Cardiac muscle cell (in vitro differentiated cells and primary cell): ENCODE results near the gene MBTD1. TPM values are rescaled to one million over a fixed set of nuclear protein-coding genes. Genes with fewer than 3 reads are reported as not detected.
"Not testable (repeated sequence)": the region's sequence is repeated elsewhere in the genome, so short reads cannot be mapped to it uniquely, and the experiment has no call there.

Source experiments
- DNase-seq, 2 donors: peaks; one replicate each; pipeline versions ENCODE4 v3.0.0 to v3.0.0-alpha.2; 2010 to 2017; ENCODE audit warnings: low read depth in 1 of 2, low spot score in 1 of 2
- H3K27ac ChIP-seq: fragments of 200-600 bp; sonication (generic); 2 replicates; pipeline ENCODE4 v1.5.1; 2016
- H3K27me3 ChIP-seq: fragments of 200-600 bp; sonication (generic); 2 replicates; pipeline ENCODE4 v1.6.0; 2016; ENCODE audit warnings: control low read depth
- H3K36me3 ChIP-seq: fragments of 200-600 bp; sonication (generic); 2 replicates; pipeline ENCODE4 v1.5.1; 2016; ENCODE audit warnings: control low read depth
- H3K4me1 ChIP-seq: fragments of 200-600 bp; sonication (generic); 2 replicates; pipeline ENCODE4 v1.8.1; 2017; ENCODE audit warnings: low read depth, mild to moderate bottlenecking, mixed run types
- H3K4me3 ChIP-seq: fragments of 200-600 bp; sonication (generic); 2 replicates; pipeline ENCODE4 v1.5.1; 2016; ENCODE audit warnings: mild to moderate bottlenecking
- H3K9me3 ChIP-seq: fragments of 200-600 bp; sonication (generic); 2 replicates; pipeline ENCODE4 v1.5.1; 2017; ENCODE audit warnings: low read depth, mild to moderate bottlenecking, control low read depth
- CTCF ChIP-seq: IDR thresholded peaks from 2 replicates; pipeline ENCODE4 v1.5.1; 2012; ENCODE audit warnings: low read depth, mild to moderate bottlenecking, low read length
- polyA plus RNA-seq: library from polyadenylated mRNA; unstranded; fragments of >200 nt; fragmentation: Nextera tagmentation; extraction: Ambion mirVana; gene quantifications from 2 replicates; pipeline ENCODE4 v1.2.1, GENCODE V29; 2016
- total RNA-seq: library from RNA; depleted of rRNA; stranded (reverse); fragments of >200 nt; gene quantifications from 2 replicates; pipeline ENCODE4 v1.2.3, GENCODE V29; 2016

MBTD1 gene
- total and polyA plus RNA-seq, 2 experiments from 2014 or later = 5.9 to 25.7 TPM

GRCh38 chr17:51287412-51287811 is 27.6 kb upstream of the MBTD1 start:
- no peak for TF ChIP-seq CTCF
- H3K27me3 ChIP-seq = no peaks in the 10 kb centered on the region
- DNase-seq = no peak
- no peak overlapping the region for H3K4me3 ChIP-seq
- no peaks in the 10 kb centered on the region for H3K9me3 ChIP-seq
- H3K27ac ChIP-seq = no peak overlapping the region
- no peaks in the 10 kb centered on the region for H3K4me1 ChIP-seq
- peaks cover 63% of the 10 kb centered on the region for H3K36me3 ChIP-seq

- no peak overlapping the region for H3K27ac ChIP-seq
- no peaks in the 10 kb centered on the region for H3K4me1 ChIP-seq
- no peak overlapping the region for H3K4me3 ChIP-seq
- TF ChIP-seq CTCF = no peak
- H3K36me3 ChIP-seq = peaks cover 50% of the 10 kb centered on the region
- H3K9me3 ChIP-seq = no peaks in the 10 kb centered on the region
- DNase-seq = no peak
- H3K27me3 ChIP-seq = no peaks in the 10 kb centered on the region
These were observed 19.3 kb upstream of the MBTD1 start for GRCh38 chr17:51279183-51279582.

- TF ChIP-seq CTCF = no peak
- no peak overlapping the region for H3K4me3 ChIP-seq
- no peaks in the 10 kb centered on the region for H3K9me3 ChIP-seq
- peaks cover 51% of the 10 kb centered on the region for H3K36me3 ChIP-seq
- DNase-seq = peak in 1 of 2 donors; percentile 62
- H3K4me1 ChIP-seq = no peaks in the 10 kb centered on the region
- no peaks in the 10 kb centered on the region for H3K27me3 ChIP-seq
- no peak overlapping the region for H3K27ac ChIP-seq
These were observed 15.5 kb upstream of the MBTD1 start for GRCh38 chr17:51275381-51275780.

DNA sequence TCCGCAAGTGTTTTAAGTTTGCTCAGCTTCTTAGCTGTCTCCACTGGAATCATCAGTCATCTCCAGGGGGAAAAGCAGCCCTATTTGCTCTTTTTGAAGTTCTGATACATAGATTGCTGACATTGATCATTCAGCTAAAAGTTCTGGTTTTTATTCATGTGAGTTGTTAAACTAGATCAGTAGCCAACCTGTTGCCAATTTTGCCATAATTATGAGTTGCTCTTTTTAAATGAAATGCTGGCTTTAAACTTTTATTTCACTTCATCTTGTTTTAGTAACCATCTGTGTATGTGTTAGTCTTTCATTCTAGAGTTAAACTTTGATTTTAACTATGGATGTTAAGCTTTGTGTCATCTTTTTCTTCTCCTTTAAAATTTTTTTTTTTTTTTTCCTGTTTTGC is 13.0 kb upstream of the MBTD1 start:
- H3K9me3 ChIP-seq = no peaks in the 10 kb centered on the region
- H3K27ac ChIP-seq = no peak overlapping the region
- TF ChIP-seq CTCF = no peak
- H3K4me3 ChIP-seq = no peak overlapping the region
- DNase-seq = no peak
- peaks cover 41% of the 10 kb centered on the region for H3K36me3 ChIP-seq
- H3K4me1 ChIP-seq = no peaks in the 10 kb centered on the region
- no peaks in the 10 kb centered on the region for H3K27me3 ChIP-seq

DNA sequence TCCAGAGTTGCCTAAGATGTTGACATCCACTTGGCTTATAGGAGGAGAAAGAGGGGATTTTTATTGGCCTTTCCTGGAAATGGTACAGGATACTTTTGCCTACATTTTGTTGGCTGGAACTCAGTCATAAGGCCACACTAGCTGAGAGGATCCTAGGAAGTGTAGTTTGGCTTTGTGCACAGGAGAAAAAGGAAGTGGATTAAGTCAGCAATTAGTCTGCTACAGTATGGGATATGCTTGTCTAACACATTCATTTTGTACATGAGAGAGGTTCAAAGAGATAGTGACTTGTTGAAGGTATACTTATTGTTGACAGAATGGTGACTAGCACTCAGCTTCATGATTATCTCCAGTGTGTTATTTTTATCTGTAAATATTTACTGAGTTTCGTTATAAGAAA is 10.8 kb upstream of the MBTD1 start:
- TF ChIP-seq CTCF = no peak
- peaks cover 32% of the 10 kb centered on the region for H3K36me3 ChIP-seq

GRCh38 chr17:51269991-51270390 is 10.1 kb upstream of the MBTD1 start:
- peaks cover 33% of the 10 kb centered on the region for H3K36me3 ChIP-seq
- no peak for TF ChIP-seq CTCF
- no peaks in the 10 kb centered on the region for H3K4me1 ChIP-seq
- H3K27me3 ChIP-seq = no peaks in the 10 kb centered on the region
- DNase-seq = no peak
- H3K9me3 ChIP-seq = no peaks in the 10 kb centered on the region
- H3K27ac ChIP-seq = no peak overlapping the region
- no peak overlapping the region for H3K4me3 ChIP-seq

More for the DNA sequence above, 10.8 kb upstream of the MBTD1 start:
- no peaks in the 10 kb centered on the region for H3K27me3 ChIP-seq
- DNase-seq = no peak
- no peaks in the 10 kb centered on the region for H3K4me1 ChIP-seq
- no peak overlapping the region for H3K4me3 ChIP-seq
- H3K9me3 ChIP-seq = no peaks in the 10 kb centered on the region
- H3K27ac ChIP-seq = no peak overlapping the region

DNA sequence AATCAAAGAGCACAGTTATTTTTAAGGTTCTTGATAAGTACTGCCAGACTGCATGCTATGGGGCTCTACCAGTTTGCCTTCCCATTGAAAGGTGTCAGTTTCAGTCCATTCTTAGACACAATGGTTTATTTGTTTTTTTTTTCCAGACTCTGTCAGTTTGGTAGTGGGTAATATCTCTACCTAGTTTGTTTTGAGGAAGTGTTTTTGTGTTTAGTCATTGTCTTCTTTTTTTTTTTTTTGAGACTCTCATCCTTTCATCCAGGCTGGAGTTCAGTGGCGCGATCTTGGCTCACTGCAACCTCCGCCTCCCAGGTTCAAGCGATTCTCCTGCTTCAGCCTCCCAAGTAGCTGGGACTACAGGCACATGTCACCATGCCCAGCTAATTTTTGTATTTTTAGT is 4.6 kb upstream of the MBTD1 start:
- H3K4me3 ChIP-seq, H3K4me1 ChIP-seq, H3K27me3 ChIP-seq, H3K9me3 ChIP-seq, DNase-seq, H3K27ac ChIP-seq: not testable (repeated sequence)
- H3K36me3 ChIP-seq = peaks cover 20% of the 10 kb centered on the region
